K562 (cell line): ENCODE data around the gene ADSS2. TPM values are rescaled to one million over a fixed set of nuclear protein-coding genes. Genes with fewer than 3 reads are reported as not detected.

Source experiments
- ATF6 ChIP-seq: sonication (generic); formaldehyde crosslinking; IDR thresholded peaks from 2 replicates; pipeline ENCODE4 v1.4.0; 2020; ENCODE audit warnings: mild to moderate bottlenecking, missing genetic modification reagents
- ATF7 ChIP-seq: fragments of 450-650 bp; IDR thresholded peaks from 2 replicates; pipeline ENCODE4 v1.7.1; 2014; ENCODE audit warnings: mild to moderate bottlenecking, moderate library complexity
- BCL6 ChIP-seq: fragments of 250-450 bp; sonication (Bioruptor Pico); IDR thresholded peaks from 2 replicates; pipeline ENCODE4 v1.4.0; 2020
- CCNT2 ChIP-seq: IDR thresholded peaks from 2 replicates; pipeline ENCODE4 v1.6.1; 2011; ENCODE audit warnings: borderline replicate concordance, low read depth, mild to moderate bottlenecking, moderate library complexity, mixed read lengths, low read length; ENCODE audit not compliant: insufficient read length; ENCODE audit errors: extremely low read depth
- DACH1 ChIP-seq: fragments of 450-650 bp; IDR thresholded peaks from 2 replicates; pipeline ENCODE4 v1.6.1; 2018; ENCODE audit not compliant: partially characterized antibody
- DNMT1 ChIP-seq: fragments of 450-650 bp; IDR thresholded peaks from 2 replicates; pipeline ENCODE4 v1.6.1; 2016; ENCODE audit warnings: antibody characterized with exemption, mild to moderate bottlenecking
- HNRNPUL1 ChIP-seq: fragments of 200-400 bp; formaldehyde crosslinking; IDR thresholded peaks from 2 replicates; pipeline ENCODE4 v1.6.1; 2017; ENCODE audit warnings: low read length
- MAFF ChIP-seq: IDR thresholded peaks from 2 replicates; pipeline ENCODE4 v1.6.1; 2012; ENCODE audit warnings: low read length, improper control_type of control experiment
- MCM7 ChIP-seq, 2 experiments: fragments of 450-650 bp; IDR thresholded peaks; 2 replicates each; pipeline ENCODE4 v1.6.1; 2016 to 2018
- PTTG1 ChIP-seq: fragments of 450-650 bp; IDR thresholded peaks from 2 replicates; pipeline ENCODE4 v1.6.1; 2016; ENCODE audit warnings: low read depth, mild to moderate bottlenecking, missing genetic modification characterization, missing compliant biosample characterization
- RBM14 ChIP-seq: fragments of 200-400 bp; formaldehyde crosslinking; IDR thresholded peaks from 2 replicates; pipeline ENCODE4 v1.6.1; 2018; ENCODE audit warnings: low read depth, mild to moderate bottlenecking, low read length, moderate library complexity, borderline replicate concordance; ENCODE audit not compliant: insufficient read depth
- RBM22 ChIP-seq: fragments of 200-400 bp; formaldehyde crosslinking; IDR thresholded peaks from 2 replicates; pipeline ENCODE4 v1.6.1; 2018; ENCODE audit warnings: low read length, low read depth; ENCODE audit not compliant: poor library complexity, severe bottlenecking
- RFX7 ChIP-seq: fragments of 250-450 bp; sonication (Bioruptor Pico); IDR thresholded peaks from 2 replicates; pipeline ENCODE4 v1.5.1; 2021; ENCODE audit warnings: mild to moderate bottlenecking
- SMAD4 ChIP-seq: fragments of 250-450 bp; sonication (Bioruptor Pico); conservative IDR thresholded peaks from 2 replicates; pipeline ENCODE4 v1.8.0; 2021; ENCODE audit warnings: inconsistent platforms, mild to moderate bottlenecking, moderate library complexity
- STAG1 ChIP-seq: sonication (generic); formaldehyde crosslinking; IDR thresholded peaks from 2 replicates; pipeline ENCODE4 v1.5.0; 2020; ENCODE audit warnings: missing genetic modification reagents, borderline replicate concordance
- TFE3 ChIP-seq: fragments of 450-650 bp; formaldehyde crosslinking; IDR thresholded peaks from 2 replicates; pipeline ENCODE4 v1.4.0; 2020; ENCODE audit warnings: mild to moderate bottlenecking, mixed read lengths
- ZFP30 ChIP-seq: fragments of 250-450 bp; sonication (Bioruptor Pico); IDR thresholded peaks from 2 replicates; pipeline ENCODE4 v1.8.0; 2022; ENCODE audit warnings: moderate library complexity, mild to moderate bottlenecking, inconsistent platforms, borderline replicate concordance
- ZNF140 ChIP-seq: fragments of 250-450 bp; sonication (Bioruptor Pico); IDR thresholded peaks from 2 replicates; pipeline ENCODE4 v1.8.0; 2021; ENCODE audit warnings: moderate library complexity, mild to moderate bottlenecking, inconsistent platforms
- ZNF175 ChIP-seq: fragments of 200-800 bp; sonication (Bioruptor generic); IDR thresholded peaks from 2 replicates; pipeline ENCODE4 v1.6.1; 2016; ENCODE audit warnings: low read depth, mild to moderate bottlenecking, missing genetic modification characterization, missing compliant biosample characterization
- ZNF449 ChIP-seq: fragments of 250-450 bp; sonication (Bioruptor Pico); IDR thresholded peaks from 2 replicates; pipeline ENCODE4 v1.8.0; 2022; ENCODE audit warnings: moderate library complexity, mild to moderate bottlenecking, inconsistent platforms
- polyA plus RNA-seq, 8 experiments: library from polyadenylated mRNA; depleted of rRNA in 4 of 8; stranded (reverse) in 5 of 8; unstranded in 3 of 8; fragments of >200 nt; fragmentation: Nextera tagmentation in 2 of 8; fragmentation: Illumina TruSeq in 1 of 8; extraction: Ambion mirVana in 2 of 8; extraction: Trizol in 1 of 8; gene quantifications; 2 replicates each; pipeline versions ENCODE4 v1.2.1 to v1.2.3, GENCODE V29; 2011 to 2014; ENCODE audit warnings: inconsistent platforms in 1 of 8, missing spikeins in 1 of 8
- total RNA-seq, 7 experiments: library from RNA; depleted of rRNA in 6 of 7; stranded (reverse); fragments of >200 nt in 6 of 7; fragmentation: Illumina TruSeq in 2 of 7; extraction: Trizol in 2 of 7; gene quantifications; 2 replicates each; pipeline versions ENCODE4 v1.2.1 to v1.2.3, GENCODE V29; 2011 to 2021; ENCODE audit warnings: low replicate concordance in 1 of 7
- TF ChIP-seq, protein P1 (sequence below): sonication (generic); formaldehyde crosslinking; IDR thresholded peaks from 2 replicates; pipeline ENCODE4 v1.8.1; 2023; ENCODE audit warnings: mild to moderate bottlenecking, missing genetic modification reagents, moderate library complexity
- TF ChIP-seq, protein P2 (sequence below): fragments of 450-650 bp; IDR thresholded peaks from 2 replicates; pipeline ENCODE4 v1.6.1; 2016; ENCODE audit warnings: antibody characterized with exemption

The ADSS2 gene
- total and polyA plus RNA-seq, 9 of the 15 experiments (the other 6 are each of a cell fraction or from before 2014, with no cell fraction given) = 8.8 to 63.8 (median 59.4) TPM

DNA sequence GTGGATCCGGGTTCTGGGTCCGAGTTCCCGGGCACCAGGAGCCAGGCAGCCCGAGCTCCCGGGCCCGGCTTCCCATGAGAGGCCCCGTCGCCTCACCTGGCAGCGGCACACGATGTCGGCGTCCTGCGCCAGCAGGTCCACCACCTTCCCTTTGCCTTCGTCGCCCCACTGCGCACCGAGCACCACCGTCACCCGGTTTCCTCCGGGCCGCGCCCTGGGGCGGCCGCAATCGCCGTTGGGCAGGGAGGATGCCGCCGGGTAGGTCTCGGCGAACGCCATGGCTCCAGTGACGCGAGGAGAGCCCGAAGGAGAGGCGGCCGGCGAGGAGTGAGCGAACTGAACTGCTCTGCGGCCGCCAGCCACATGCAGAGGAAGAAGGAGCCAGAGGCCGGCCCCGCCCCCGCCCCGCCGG lies at the start of gene ADSS2 (continued):
- TF ChIP-seq, protein P1, sequence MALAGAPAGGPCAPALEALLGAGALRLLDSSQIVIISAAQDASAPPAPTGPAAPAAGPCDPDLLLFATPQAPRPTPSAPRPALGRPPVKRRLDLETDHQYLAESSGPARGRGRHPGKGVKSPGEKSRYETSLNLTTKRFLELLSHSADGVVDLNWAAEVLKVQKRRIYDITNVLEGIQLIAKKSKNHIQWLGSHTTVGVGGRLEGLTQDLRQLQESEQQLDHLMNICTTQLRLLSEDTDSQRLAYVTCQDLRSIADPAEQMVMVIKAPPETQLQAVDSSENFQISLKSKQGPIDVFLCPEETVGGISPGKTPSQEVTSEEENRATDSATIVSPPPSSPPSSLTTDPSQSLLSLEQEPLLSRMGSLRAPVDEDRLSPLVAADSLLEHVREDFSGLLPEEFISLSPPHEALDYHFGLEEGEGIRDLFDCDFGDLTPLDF (CRISPR knock-in tag) = no peak
- TF ChIP-seq ATF7 = no peak
- no peak for TF ChIP-seq ZNF140
- TF ChIP-seq DACH1 = no peak
- no peak for TF ChIP-seq TFE3 (CRISPR knock-in tag)
- no peak for TF ChIP-seq RBM14
- TF ChIP-seq SMAD4 (CRISPR knock-in tag) = peak; percentile 32
- no peak for TF ChIP-seq PTTG1 (tag)
- TF ChIP-seq CCNT2 = peak; percentile 9
- TF ChIP-seq RBM22 = no peak
- TF ChIP-seq RFX7 (CRISPR knock-in tag) = no peak
- no peak for TF ChIP-seq ZNF449
- TF ChIP-seq HNRNPUL1 = no peak
- no peak for TF ChIP-seq BCL6 (CRISPR knock-in tag)
- no peak for TF ChIP-seq DNMT1
- TF ChIP-seq STAG1 (CRISPR knock-in tag) = no peak
- TF ChIP-seq ZNF175 = no peak
- no peak for TF ChIP-seq MCM7 (IDR thresholded peaks at IDR 0.05)
- TF ChIP-seq ZFP30 (CRISPR knock-in tag) = no peak
- TF ChIP-seq, protein P2, sequence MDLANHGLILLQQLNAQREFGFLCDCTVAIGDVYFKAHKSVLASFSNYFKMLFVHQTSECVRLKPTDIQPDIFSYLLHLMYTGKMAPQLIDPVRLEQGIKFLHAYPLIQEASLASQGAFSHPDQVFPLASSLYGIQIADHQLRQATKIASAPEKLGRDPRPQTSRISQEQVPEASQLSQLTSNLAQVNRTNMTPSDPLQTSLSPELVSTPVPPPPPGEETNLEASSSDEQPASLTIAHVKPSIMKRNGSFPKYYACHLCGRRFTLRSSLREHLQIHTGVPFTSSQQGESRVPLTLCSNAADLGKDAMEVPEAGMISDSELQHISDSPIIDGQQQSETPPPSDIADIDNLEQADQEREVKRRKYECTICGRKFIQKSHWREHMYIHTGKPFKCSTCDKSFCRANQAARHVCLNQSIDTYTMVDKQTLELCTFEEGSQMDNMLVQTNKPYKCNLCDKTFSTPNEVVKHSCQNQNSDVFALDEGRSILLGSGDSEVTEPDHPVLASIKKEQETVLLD = no peak
- no peak for TF ChIP-seq MAFF
- peak; percentile 80; the same call in 1 of the 2 replicates for TF ChIP-seq ATF6 (CRISPR knock-in tag)
